Measurements from ENCODE around the gene EHMT1. TPM values are rescaled to one million over a fixed set of nuclear protein-coding genes. Genes with fewer than 3 reads are reported as not detected.

The EHMT1 gene
- total and polyA plus RNA-seq, 9 of the 15 experiments (the other 6 are each of a cell fraction or from before 2014, with no cell fraction given), result 2.2 to 76.0 (median 36.4) TPM

- POLR2A ChIA-PET, result no interaction called here
- Histone ChIP-seq H4K20me1 (replicated peaks; ENCODE audit: control insufficient read depth, insufficient read depth, low read length) (no peaks in the 10 kb centered on the region), H3K79me2 (ENCODE audit: control insufficient read depth, insufficient read depth, low read length) (no peaks in the 10 kb centered on the region), H3K9ac (ENCODE audit: insufficient read depth in 1 of 2, low read depth in 2 of 2, low read length in 2 of 2) (no peak overlapping the region), H3K27me3 (ENCODE audit: control insufficient read depth in 2 of 2, insufficient read depth in 2 of 2, low read length in 2 of 2) (no peaks in the 10 kb centered on the region), H3K36me3 (ENCODE audit: control insufficient read depth, insufficient read depth, low read length) (peaks cover 73% of the 10 kb centered on the region), H3K9me3 (replicated peaks; ENCODE audit: control insufficient read depth, insufficient read depth, low read depth, low read length) (no peaks in the 10 kb centered on the region), H3K27ac (ENCODE audit: extremely low read depth, low read depth, low read length) (no peak overlapping the region), H3K4me2 (ENCODE audit: insufficient read depth, low read length) (no peak overlapping the region), H3K4me1 (replicated peaks in 1 of 2; ENCODE audit: control insufficient read depth in 2 of 2, insufficient read depth in 2 of 2, low read length in 2 of 2) (0 out of 5 replicates have a peak, but pooled peaks cover 0 to 3% of the 10 kb centered on the region in 2 experiments), H3K4me3 (no peak overlapping the region), H2AFZ (ENCODE audit: low read depth, low read length) (no peak overlapping the region), H3K9me1 (ENCODE audit: control insufficient read depth, insufficient read depth, low read length) (peaks cover 3% of the 10 kb centered on the region)
- TF ChIP-seq ETS2 (tag; IDR thresholded peaks at IDR 0.05; ENCODE audit: borderline replicate concordance, poor library complexity, severe bottlenecking), result no peak
- TF ChIP-seq POLR2G (IDR thresholded peaks at IDR 0.05; ENCODE audit: low read depth, low read length), result peak; percentile 40; the same call in 1 of the 2 replicates
- no peak for TF ChIP-seq ZNF717 (CRISPR knock-in tag; IDR thresholded peaks at IDR 0.05)
- BruUV-seq (replicated peaks), result no TSS peak
- no peak for FAIRE-seq
- no peak for ATAC-seq
- WGBS (ENCODE audit: insufficient coverage, low coverage, missing lambda C conversion rate), result 97% methylated on average over 16 of the region's 21 CpGs
- intact Hi-C loops (cut with micrococcal nuclease), result no loop called here
- in situ Hi-C loops (cut with MboI), result no loop called here
- CTCF ChIA-PET (ENCODE audit: low intra/inter-chr PET ratio), result no interaction called here
- no peak for DNase-seq (ENCODE audit: extremely low read depth in 1 of 4, low spot score in 3 of 4)
Observed at GRCh38 chr9:137798901-137799629, 180.3 kb downstream of the EHMT1 start.

- no peak overlapping the region for H3K4me3 ChIP-seq
- in situ Hi-C loops (cut with MboI) (no loop called here), intact Hi-C loops (cut with micrococcal nuclease) (no loop called here)
- BruUV-seq (replicated peaks), result no TSS peak
- no peak for TF ChIP-seq ZFP36 (IDR thresholded peaks at IDR 0.05; ENCODE audit: low read depth, low read length, partially characterized antibody)
- TF ChIP-seq SMAD3 (CRISPR knock-in tag; conservative IDR thresholded peaks at IDR 0.05), result no peak
- H3K4me2 ChIP-seq (ENCODE audit: insufficient read depth, low read length), result no peak overlapping the region
- 0 out of 5 replicates have a peak, but pooled peaks cover 0 to 3% of the 10 kb centered on the region in 2 experiments for H3K4me1 ChIP-seq (replicated peaks in 1 of 2; ENCODE audit: control insufficient read depth in 2 of 2, insufficient read depth in 2 of 2, low read length in 2 of 2)
- ATAC-seq (no peak), FAIRE-seq (no peak), DNase-seq (ENCODE audit: extremely low read depth in 1 of 4, low spot score in 3 of 4) (no peak)
- 88% methylated on average over 9 of the region's 12 CpGs for WGBS (ENCODE audit: insufficient coverage, low coverage, missing lambda C conversion rate)
- H3K9me1 ChIP-seq (ENCODE audit: control insufficient read depth, insufficient read depth, low read length), result peaks cover 3% of the 10 kb centered on the region
- H3K27me3 ChIP-seq (ENCODE audit: control insufficient read depth in 2 of 2, insufficient read depth in 2 of 2, low read length in 2 of 2), result no peaks in the 10 kb centered on the region
- ChIA-PET CTCF (ENCODE audit: low intra/inter-chr PET ratio) (no interaction called here), POLR2A (interaction anchor here (0.5 kb wide), 1 partner anchor 436 kb away, joined by 3 read pairs; no protein-coding TSS in a partner anchor)
- no peaks in the 10 kb centered on the region for H3K79me2 ChIP-seq (ENCODE audit: control insufficient read depth, insufficient read depth, low read length)
- H3K27ac ChIP-seq (ENCODE audit: extremely low read depth, low read depth, low read length), result no peak overlapping the region
- no peak overlapping the region for H3K9ac ChIP-seq (ENCODE audit: insufficient read depth in 1 of 2, low read depth in 2 of 2, low read length in 2 of 2)
- no peaks in the 10 kb centered on the region for H3K9me3 ChIP-seq (replicated peaks; ENCODE audit: control insufficient read depth, insufficient read depth, low read depth, low read length)
- H4K20me1 ChIP-seq (replicated peaks; ENCODE audit: control insufficient read depth, insufficient read depth, low read length), result no peaks in the 10 kb centered on the region
- H2AFZ ChIP-seq (ENCODE audit: low read depth, low read length), result no peak overlapping the region
- H3K36me3 ChIP-seq (ENCODE audit: control insufficient read depth, insufficient read depth, low read length), result peaks cover 71% of the 10 kb centered on the region
Observed at GRCh38 chr9:137799630-137799983, 180.8 kb downstream of the EHMT1 start.
